ENCODE measurements around the gene CKAP2L.

CKAP2L gene

DNA sequence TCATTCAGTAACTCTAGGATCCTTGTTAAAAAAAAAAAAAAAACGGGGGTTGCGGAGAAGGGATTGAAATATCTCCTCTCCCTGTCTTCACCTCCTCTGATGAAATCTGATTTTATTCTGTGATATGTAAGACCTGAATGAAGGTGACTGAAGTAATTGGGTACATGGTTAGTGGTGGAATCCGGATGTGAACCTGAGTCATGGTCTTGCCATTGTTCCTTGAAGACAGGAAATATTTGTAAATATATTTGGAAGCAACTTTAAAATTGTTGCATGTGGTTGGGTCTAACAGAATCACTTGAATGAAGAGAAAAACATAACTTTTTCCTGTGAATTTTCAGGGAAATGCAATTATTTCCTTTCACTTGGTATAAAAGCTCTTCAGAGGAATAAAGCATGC lies 22.9 kb upstream of the CKAP2L start:
- TF ChIP-seq, protein P1, sequence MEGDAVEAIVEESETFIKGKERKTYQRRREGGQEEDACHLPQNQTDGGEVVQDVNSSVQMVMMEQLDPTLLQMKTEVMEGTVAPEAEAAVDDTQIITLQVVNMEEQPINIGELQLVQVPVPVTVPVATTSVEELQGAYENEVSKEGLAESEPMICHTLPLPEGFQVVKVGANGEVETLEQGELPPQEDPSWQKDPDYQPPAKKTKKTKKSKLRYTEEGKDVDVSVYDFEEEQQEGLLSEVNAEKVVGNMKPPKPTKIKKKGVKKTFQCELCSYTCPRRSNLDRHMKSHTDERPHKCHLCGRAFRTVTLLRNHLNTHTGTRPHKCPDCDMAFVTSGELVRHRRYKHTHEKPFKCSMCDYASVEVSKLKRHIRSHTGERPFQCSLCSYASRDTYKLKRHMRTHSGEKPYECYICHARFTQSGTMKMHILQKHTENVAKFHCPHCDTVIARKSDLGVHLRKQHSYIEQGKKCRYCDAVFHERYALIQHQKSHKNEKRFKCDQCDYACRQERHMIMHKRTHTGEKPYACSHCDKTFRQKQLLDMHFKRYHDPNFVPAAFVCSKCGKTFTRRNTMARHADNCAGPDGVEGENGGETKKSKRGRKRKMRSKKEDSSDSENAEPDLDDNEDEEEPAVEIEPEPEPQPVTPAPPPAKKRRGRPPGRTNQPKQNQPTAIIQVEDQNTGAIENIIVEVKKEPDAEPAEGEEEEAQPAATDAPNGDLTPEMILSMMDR (IDR thresholded peaks at IDR 0.05; ENCODE audit: extremely low read depth, insufficient read depth, missing control alignments): no peak
- in situ Hi-C loops (cut with MboI; ENCODE audit: low pct_unique_long_range_greater_than_20kb, low sequenced_read_pairs, unreplicated experiment): no loop called here
- no peak for DNase-seq (ENCODE audit: low spot score)

GRCh38 chr2:112784199-112785189 lies 20.1 kb upstream of the CKAP2L start, which contains the start of gene IL1A:
TSS of gene IL1A (minus strand) at chr2:112784493. CDS start at chr2:112783770, 723 bp downstream.
- DNase-seq (ENCODE audit: low spot score): peak; percentile 25
- TF ChIP-seq, protein P1 (IDR thresholded peaks at IDR 0.05; ENCODE audit: extremely low read depth, insufficient read depth, missing control alignments): no peak
- in situ Hi-C loops (cut with MboI; ENCODE audit: low pct_unique_long_range_greater_than_20kb, low sequenced_read_pairs, unreplicated experiment): no loop called here

DNA sequence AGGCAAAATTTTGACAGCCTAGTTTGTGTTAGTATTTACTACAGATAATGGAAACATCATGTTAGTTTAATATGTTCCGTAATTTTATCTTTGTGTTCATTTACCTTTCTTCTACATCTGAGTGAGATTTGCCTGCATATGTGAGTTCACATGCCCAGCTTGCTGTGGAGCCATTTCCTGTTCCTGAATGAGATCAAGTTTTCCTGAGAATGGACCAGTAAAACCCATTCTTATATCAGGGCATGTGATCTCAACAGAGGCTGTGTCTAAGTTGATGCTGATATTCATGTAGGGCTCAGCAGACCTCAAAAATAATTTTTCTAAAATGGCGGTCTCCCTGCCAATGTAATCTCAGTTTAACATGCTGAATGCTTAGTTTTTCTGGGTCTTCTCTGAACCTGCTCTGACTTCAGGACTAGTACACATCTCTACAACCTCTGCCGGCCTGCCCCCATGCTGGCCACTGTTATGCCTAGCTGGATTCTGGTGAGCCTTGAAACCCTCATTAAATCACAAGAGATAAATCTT lies 18.8 kb upstream of the CKAP2L start:
- in situ Hi-C loops (cut with MboI; ENCODE audit: low pct_unique_long_range_greater_than_20kb, low sequenced_read_pairs, unreplicated experiment): no loop called here
- DNase-seq (ENCODE audit: low spot score): no peak
- TF ChIP-seq, protein P1 (IDR thresholded peaks at IDR 0.05; ENCODE audit: extremely low read depth, insufficient read depth, missing control alignments): no peak

DNA sequence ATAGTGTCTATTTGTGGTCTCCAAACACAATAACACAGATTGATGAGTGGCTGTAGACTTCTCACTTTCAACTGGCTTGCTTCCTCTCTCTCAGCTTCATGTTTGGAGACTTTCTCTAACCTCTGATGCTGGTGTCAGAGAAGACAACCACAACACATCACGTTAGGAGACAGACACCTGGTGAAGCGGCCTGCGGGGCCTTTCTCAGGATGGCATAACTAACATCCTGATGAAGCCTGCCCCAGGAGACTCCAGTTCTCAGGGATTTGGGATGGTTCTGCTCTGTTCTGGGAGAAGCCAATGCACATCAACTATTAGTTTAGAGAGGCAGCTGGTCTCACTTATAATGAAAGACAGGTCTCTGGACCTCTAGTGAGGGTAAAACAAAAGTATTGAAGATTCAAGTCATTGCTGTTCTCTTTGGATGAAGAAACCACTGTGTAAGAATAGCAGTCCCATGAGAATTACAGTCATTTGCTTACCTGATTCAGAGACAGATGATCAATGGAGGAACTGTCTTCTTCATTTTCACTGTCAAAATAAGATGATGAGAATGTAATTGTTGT lies 17.9 kb upstream of the CKAP2L start:
- TF ChIP-seq, protein P1 (IDR thresholded peaks at IDR 0.05; ENCODE audit: extremely low read depth, insufficient read depth, missing control alignments): no peak
- peak; percentile 24 for DNase-seq (ENCODE audit: low spot score)
- in situ Hi-C loops (cut with MboI; ENCODE audit: low pct_unique_long_range_greater_than_20kb, low sequenced_read_pairs, unreplicated experiment): no loop called here

GRCh38 chr2:112779598-112779997 lies 15.2 kb upstream of the CKAP2L start:
- in situ Hi-C loops (cut with MboI; ENCODE audit: low pct_unique_long_range_greater_than_20kb, low sequenced_read_pairs, unreplicated experiment): no loop called here
- TF ChIP-seq, protein P1 (IDR thresholded peaks at IDR 0.05; ENCODE audit: extremely low read depth, insufficient read depth, missing control alignments): no peak
- DNase-seq (ENCODE audit: low spot score): no peak

DNA sequence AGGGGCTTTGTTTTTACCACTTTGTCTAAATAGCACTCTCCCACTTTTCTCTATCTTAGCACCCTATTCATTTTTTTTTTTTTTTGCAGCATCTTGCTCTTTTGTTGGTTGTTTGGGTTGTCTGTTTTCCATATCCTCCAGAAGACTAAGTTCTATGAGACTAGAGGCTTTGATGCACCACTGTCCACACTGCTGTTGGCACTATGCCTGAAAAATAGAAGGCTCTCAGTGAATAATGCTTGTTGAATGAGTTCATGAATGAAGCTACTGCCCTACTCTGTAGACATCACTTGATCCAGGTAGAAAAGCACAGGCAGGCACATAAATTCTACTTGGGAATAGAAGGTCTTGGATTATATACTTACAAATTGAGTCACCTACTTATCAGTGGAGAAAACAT lies 12.6 kb upstream of the CKAP2L start:
- TF ChIP-seq, protein P1 (IDR thresholded peaks at IDR 0.05; ENCODE audit: extremely low read depth, insufficient read depth, missing control alignments): no peak
- in situ Hi-C loops (cut with MboI; ENCODE audit: low pct_unique_long_range_greater_than_20kb, low sequenced_read_pairs, unreplicated experiment): no loop called here
- no peak for DNase-seq (ENCODE audit: low spot score)
